ENCODE measurements around the gene ZNF516.

DNA sequence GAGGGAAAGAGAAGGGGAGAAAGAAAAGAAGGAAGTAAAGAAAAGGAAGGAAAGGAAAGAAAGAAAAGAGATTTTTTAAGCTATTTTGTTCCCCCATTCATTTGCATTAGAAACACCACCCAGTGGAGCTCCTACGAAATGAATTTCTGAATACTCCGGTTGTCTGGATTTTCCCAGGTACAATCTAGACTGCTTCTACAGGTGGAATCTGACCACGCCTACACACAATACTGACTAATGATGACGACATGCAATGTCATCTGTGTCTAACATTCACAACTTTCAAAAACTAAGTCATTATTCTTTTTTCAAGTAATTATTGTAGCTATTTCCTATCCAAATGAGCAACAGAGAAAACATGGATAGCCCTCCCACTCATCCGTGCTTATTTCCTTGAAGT is 121.7 kb downstream of the ZNF516 start:
- TF ChIP-seq ETV6 (CRISPR knock-in tag; conservative IDR thresholded peaks at IDR 0.05) (no peak), ZZZ3 (CRISPR knock-in tag; IDR thresholded peaks at IDR 0.05; ENCODE audit: borderline replicate concordance) (no peak)
